ENCODE data around the gene AOAH.

- TF ChIP-seq CTCF (IDR thresholded peaks at IDR 0.05; ENCODE audit: low read depth, low read length, poor library complexity, severe bottlenecking): no peak
- no peak for TF ChIP-seq EZH2phosphoT487 (IDR thresholded peaks at IDR 0.05; ENCODE audit: borderline replicate concordance, low read length)
These were observed 129.8 kb downstream of the AOAH start for GRCh38 chr7:36594445-36594844.

All from DOHH2 (cell line).